ENCODE measurements around the gene PAIP2B. TPM values are rescaled to one million over a fixed set of nuclear protein-coding genes. Genes with fewer than 3 reads are reported as not detected.
A peak's percentile ranks its signal among the peaks of the same experiment; 100 is the strongest.

The PAIP2B gene
- total RNA-seq, 6 experiments from 2014 or later = 8.4 to 30.1 (median 15.3) TPM

DNA sequence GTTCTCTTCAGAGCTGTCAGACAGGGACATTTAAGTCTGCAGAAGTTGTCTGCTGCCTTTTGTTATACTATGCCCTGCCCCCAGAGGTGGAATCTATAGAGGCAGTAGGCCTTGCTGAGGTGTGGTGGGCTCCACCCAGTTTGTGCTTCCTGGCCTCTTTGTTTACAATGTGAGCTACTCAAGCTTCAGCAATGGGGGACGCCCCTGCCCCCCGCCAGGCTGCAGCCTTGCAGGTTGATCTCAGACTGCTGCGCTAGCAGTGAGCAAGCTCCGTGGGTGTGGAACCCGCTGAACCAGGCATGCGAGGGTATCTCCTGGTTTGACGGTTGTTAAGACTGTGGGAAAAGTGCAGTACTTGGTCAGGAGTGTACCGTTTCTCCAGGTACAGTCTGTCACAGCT, 24.0 kb upstream of the PAIP2B start:
- ATAC-seq = no peak
- H3K4me1 ChIP-seq = no peaks in the 10 kb centered on the region
- H3K36me3 ChIP-seq = no peaks in the 10 kb centered on the region
- no peak overlapping the region for H3K4me3 ChIP-seq
- H3K27me3 ChIP-seq = no peaks in the 10 kb centered on the region
- TF ChIP-seq POLR2A (IDR thresholded peaks at IDR 0.05) = no peak
- TF ChIP-seq, protein P1, sequence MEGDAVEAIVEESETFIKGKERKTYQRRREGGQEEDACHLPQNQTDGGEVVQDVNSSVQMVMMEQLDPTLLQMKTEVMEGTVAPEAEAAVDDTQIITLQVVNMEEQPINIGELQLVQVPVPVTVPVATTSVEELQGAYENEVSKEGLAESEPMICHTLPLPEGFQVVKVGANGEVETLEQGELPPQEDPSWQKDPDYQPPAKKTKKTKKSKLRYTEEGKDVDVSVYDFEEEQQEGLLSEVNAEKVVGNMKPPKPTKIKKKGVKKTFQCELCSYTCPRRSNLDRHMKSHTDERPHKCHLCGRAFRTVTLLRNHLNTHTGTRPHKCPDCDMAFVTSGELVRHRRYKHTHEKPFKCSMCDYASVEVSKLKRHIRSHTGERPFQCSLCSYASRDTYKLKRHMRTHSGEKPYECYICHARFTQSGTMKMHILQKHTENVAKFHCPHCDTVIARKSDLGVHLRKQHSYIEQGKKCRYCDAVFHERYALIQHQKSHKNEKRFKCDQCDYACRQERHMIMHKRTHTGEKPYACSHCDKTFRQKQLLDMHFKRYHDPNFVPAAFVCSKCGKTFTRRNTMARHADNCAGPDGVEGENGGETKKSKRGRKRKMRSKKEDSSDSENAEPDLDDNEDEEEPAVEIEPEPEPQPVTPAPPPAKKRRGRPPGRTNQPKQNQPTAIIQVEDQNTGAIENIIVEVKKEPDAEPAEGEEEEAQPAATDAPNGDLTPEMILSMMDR (IDR thresholded peaks at IDR 0.05) = no peak
- WGBS (ENCODE audit: insufficient coverage, low coverage, low lambda C conversion rate, missing lambda C conversion rate) = no CpG with 5 or more reads among the region's 8 CpGs
- no peak overlapping the region for H3K27ac ChIP-seq
- no peaks in the 10 kb centered on the region for H3K9me3 ChIP-seq
- DNase-seq = no peak
- intact Hi-C loops (cut with DNase I) = no loop called here

GRCh38 chr2:71244302-71244660, 17.4 kb upstream of the PAIP2B start:
- 80% methylated on average over 1 of the region's 1 CpG for WGBS (ENCODE audit: insufficient coverage, low coverage, low lambda C conversion rate, missing lambda C conversion rate)
- no peak for ATAC-seq
- intact Hi-C loops (cut with DNase I) = no loop called here

DNA sequence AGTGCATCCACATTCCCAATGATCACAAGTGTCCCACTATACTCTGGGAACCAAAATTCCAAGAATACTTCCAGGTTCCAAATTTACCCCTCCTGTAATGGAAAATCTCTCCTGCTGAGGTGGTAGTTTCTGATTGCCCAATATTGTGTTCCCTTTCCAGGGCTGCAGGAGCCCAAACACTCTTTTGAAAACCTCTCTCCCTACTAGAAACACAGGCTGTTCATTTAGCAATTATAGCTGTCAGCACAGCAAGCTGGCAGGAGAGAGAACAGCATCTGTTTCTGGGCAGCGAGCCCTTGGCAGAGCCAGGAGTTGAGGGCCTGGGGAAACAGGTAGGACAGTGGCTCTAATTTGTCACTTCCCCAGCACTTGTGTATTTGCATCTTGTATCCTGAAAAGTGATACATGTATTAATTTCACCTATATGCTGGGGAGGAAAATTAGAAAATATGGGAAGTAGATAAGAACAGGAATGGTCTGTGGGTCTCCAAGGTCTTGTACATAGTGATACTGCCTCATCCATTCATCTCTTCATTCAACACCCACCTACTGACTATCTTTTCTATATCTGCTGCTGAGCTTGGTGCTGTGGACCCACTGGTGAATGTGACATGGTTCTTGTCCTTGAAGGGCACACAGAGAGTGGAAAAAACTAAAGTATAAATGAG, 16.9 kb upstream of the PAIP2B start:
- intact Hi-C loops (cut with DNase I) = no loop called here
- Histone ChIP-seq H3K9me3 (no peaks in the 10 kb centered on the region), H3K4me1 (no peaks in the 10 kb centered on the region), H3K27ac (no peak overlapping the region), H3K36me3 (no peaks in the 10 kb centered on the region), H3K27me3 (no peaks in the 10 kb centered on the region), H3K4me3 (no peak overlapping the region)
- DNase-seq (peak in 1 of 3 donors; percentile 63), ATAC-seq (peak in 1 of 4 donors; percentile 69)
- TF ChIP-seq, protein P1 (IDR thresholded peaks at IDR 0.05) = no peak
- 50% methylated on average over 1 of the region's 1 CpG for WGBS (ENCODE audit: insufficient coverage, low coverage, low lambda C conversion rate, missing lambda C conversion rate)

More at GRCh38 chr2:71244302-71244660, 17.4 kb upstream of the PAIP2B start:
- Histone ChIP-seq H3K4me1 (no peaks in the 10 kb centered on the region), H3K27ac (no peak overlapping the region), H3K4me3 (no peak overlapping the region), H3K36me3 (no peaks in the 10 kb centered on the region), H3K27me3 (no peaks in the 10 kb centered on the region), H3K9me3 (no peaks in the 10 kb centered on the region)
- DNase-seq = no peak
- TF ChIP-seq, protein P1 (IDR thresholded peaks at IDR 0.05) = no peak
- no peak for TF ChIP-seq POLR2A (IDR thresholded peaks at IDR 0.05)

- Histone ChIP-seq H3K9me3 (no peaks in the 10 kb centered on the region), H3K27me3 (no peaks in the 10 kb centered on the region), H3K4me3 (no peak overlapping the region), H3K4me1 (no peaks in the 10 kb centered on the region), H3K36me3 (no peaks in the 10 kb centered on the region), H3K27ac (no peak overlapping the region)
- ATAC-seq (no peak), DNase-seq (no peak)
- TF ChIP-seq, protein P1 (IDR thresholded peaks at IDR 0.05) = no peak
- WGBS (ENCODE audit: insufficient coverage, low coverage, low lambda C conversion rate, missing lambda C conversion rate) = no CpG with 5 or more reads among the region's 3 CpGs
- intact Hi-C loops (cut with DNase I) = no loop called here
These were observed 13.9 kb upstream of the PAIP2B start for GRCh38 chr2:71240794-71241193.

DNA sequence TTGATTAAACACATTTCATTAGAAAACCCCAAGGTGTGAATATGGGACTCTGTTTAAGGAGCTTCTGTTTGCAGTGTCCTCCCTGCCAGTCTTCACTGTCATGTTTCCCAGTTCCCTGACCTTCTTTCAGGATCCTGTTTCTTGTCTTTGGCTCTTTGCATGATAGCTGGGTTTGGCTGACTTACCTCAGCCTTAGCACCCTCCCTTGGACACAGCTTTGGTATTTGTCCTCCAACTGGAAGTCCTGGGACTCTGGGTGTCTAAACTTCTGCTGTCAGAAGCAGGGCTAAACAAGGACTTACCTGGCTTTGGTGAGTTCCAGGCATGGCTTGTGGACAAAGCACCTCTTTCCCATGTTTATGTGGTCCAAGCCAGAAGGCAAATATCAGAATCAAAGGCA, 11.2 kb upstream of the PAIP2B start:
- no peak overlapping the region for H3K4me3 ChIP-seq
- TF ChIP-seq POLR2A (IDR thresholded peaks at IDR 0.05) = no peak
- TF ChIP-seq, protein P1 (IDR thresholded peaks at IDR 0.05) = no peak
- no peaks in the 10 kb centered on the region for H3K36me3 ChIP-seq
- intact Hi-C loops (cut with DNase I) = no loop called here
- H3K27ac ChIP-seq = no peak overlapping the region
- ATAC-seq (no peak), DNase-seq (no peak)
- H3K4me1 ChIP-seq = no peaks in the 10 kb centered on the region
- no peaks in the 10 kb centered on the region for H3K27me3 ChIP-seq
- H3K9me3 ChIP-seq = no peaks in the 10 kb centered on the region

Data from right lobe of liver (tissue), 6 donors.